A204.1 (cell line): ENCODE data around the gene WEE2.
"Not testable (repeated sequence)": the region's sequence is repeated elsewhere in the genome, so short reads cannot be mapped to it uniquely, and the experiment has no call there.

Experiments
- FAIRE-seq: peaks from 2 replicates; lab custom pipeline; 2012; peaks lifted over from hg19 to GRCh38; lab: Jason Lieb, UNC

Gene WEE2

GRCh38 chr7:141708351-141708750 lies at the start of gene WEE2:
TSS of gene WEE2 (plus strand) at chr7:141708353. CDS start at chr7:141708759, 406 bp downstream.
- no peak for FAIRE-seq

GRCh38 chr7:141659501-141659900 lies 48.7 kb upstream of the WEE2 start:
- no peak for FAIRE-seq

- no peak for FAIRE-seq
These were observed 47.9 kb upstream of the WEE2 start for GRCh38 chr7:141660259-141660658.

- FAIRE-seq: no peak
These were observed 44.9 kb upstream of the WEE2 start for GRCh38 chr7:141663081-141663849.

GRCh38 chr7:141664450-141664849 lies 43.7 kb upstream of the WEE2 start:
- no peak for FAIRE-seq

GRCh38 chr7:141665208-141666035 lies 42.7 kb upstream of the WEE2 start:
- FAIRE-seq: no peak

- FAIRE-seq: no peak
These were observed 42.1 kb upstream of the WEE2 start for GRCh38 chr7:141666071-141666470.

GRCh38 chr7:141668853-141669252 lies 39.3 kb upstream of the WEE2 start:
- no peak for FAIRE-seq

GRCh38 chr7:141671705-141672496 lies 36.3 kb upstream of the WEE2 start:
- FAIRE-seq: no peak

- no peak for FAIRE-seq
These were observed 34.8 kb upstream of the WEE2 start for GRCh38 chr7:141673346-141673745.

GRCh38 chr7:141674171-141674671 lies 33.9 kb upstream of the WEE2 start:
- FAIRE-seq: no peak

- FAIRE-seq: no peak
These were observed 33.5 kb upstream of the WEE2 start for GRCh38 chr7:141674702-141675101.

GRCh38 chr7:141675436-141676215 lies 32.5 kb upstream of the WEE2 start:
- no peak for FAIRE-seq

GRCh38 chr7:141676618-141677017 lies 31.5 kb upstream of the WEE2 start:
- FAIRE-seq: no peak

- no peak for FAIRE-seq
These were observed 29.1 kb upstream of the WEE2 start for GRCh38 chr7:141679014-141679413.

- FAIRE-seq: no peak
These were observed 22.7 kb upstream of the WEE2 start for GRCh38 chr7:141685285-141686023.

GRCh38 chr7:141686074-141686473 lies 22.1 kb upstream of the WEE2 start:
- no peak for FAIRE-seq

- FAIRE-seq: no peak
These were observed 21.5 kb upstream of the WEE2 start for GRCh38 chr7:141686670-141687069.

- no peak for FAIRE-seq
These were observed 20.1 kb upstream of the WEE2 start for GRCh38 chr7:141688043-141688442.

GRCh38 chr7:141689072-141689825 lies 18.9 kb upstream of the WEE2 start:
- FAIRE-seq: not testable (repeated sequence)
